ENCODE results near the gene YIPF4. TPM values are rescaled to one million over a fixed set of nuclear protein-coding genes. Genes with fewer than 3 reads are reported as not detected.

YIPF4 gene
- total RNA-seq, 1 donor from 2014 or later: 10.6 TPM

- no peaks in the 10 kb centered on the region for H3K9me3 ChIP-seq
- no peak for DNase-seq (ENCODE audit: extremely low spot score in 2 of 2)
- H3K36me3 ChIP-seq: no peaks in the 10 kb centered on the region
- H3K4me1 ChIP-seq: no peaks in the 10 kb centered on the region
- H3K27ac ChIP-seq: no peak overlapping the region
- intact Hi-C loops (cut with DNase I): no loop called here
- TF ChIP-seq POLR2A (IDR thresholded peaks at IDR 0.05) (no peak), POLR2AphosphoS5 (IDR thresholded peaks at IDR 0.05; ENCODE audit: insufficient read depth in 1 of 2, low read depth in 1 of 2) (no peak)
- TF ChIP-seq, protein P1, sequence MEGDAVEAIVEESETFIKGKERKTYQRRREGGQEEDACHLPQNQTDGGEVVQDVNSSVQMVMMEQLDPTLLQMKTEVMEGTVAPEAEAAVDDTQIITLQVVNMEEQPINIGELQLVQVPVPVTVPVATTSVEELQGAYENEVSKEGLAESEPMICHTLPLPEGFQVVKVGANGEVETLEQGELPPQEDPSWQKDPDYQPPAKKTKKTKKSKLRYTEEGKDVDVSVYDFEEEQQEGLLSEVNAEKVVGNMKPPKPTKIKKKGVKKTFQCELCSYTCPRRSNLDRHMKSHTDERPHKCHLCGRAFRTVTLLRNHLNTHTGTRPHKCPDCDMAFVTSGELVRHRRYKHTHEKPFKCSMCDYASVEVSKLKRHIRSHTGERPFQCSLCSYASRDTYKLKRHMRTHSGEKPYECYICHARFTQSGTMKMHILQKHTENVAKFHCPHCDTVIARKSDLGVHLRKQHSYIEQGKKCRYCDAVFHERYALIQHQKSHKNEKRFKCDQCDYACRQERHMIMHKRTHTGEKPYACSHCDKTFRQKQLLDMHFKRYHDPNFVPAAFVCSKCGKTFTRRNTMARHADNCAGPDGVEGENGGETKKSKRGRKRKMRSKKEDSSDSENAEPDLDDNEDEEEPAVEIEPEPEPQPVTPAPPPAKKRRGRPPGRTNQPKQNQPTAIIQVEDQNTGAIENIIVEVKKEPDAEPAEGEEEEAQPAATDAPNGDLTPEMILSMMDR (IDR thresholded peaks at IDR 0.05): no peak
- no peak overlapping the region for H3K4me3 ChIP-seq
- H3K27me3 ChIP-seq: no peaks in the 10 kb centered on the region
Measured at GRCh38 chr2:32249731-32250236, 27.9 kb upstream of the YIPF4 start.

GRCh38 chr2:32250290-32250689 lies 27.4 kb upstream of the YIPF4 start:
- no peaks in the 10 kb centered on the region for H3K4me1 ChIP-seq
- no peaks in the 10 kb centered on the region for H3K36me3 ChIP-seq
- H3K27me3 ChIP-seq: no peaks in the 10 kb centered on the region
- TF ChIP-seq POLR2AphosphoS5 (IDR thresholded peaks at IDR 0.05; ENCODE audit: insufficient read depth in 1 of 2, low read depth in 1 of 2) (no peak), POLR2A (IDR thresholded peaks at IDR 0.05) (no peak)
- TF ChIP-seq, protein P1 (IDR thresholded peaks at IDR 0.05): no peak
- no peak overlapping the region for H3K27ac ChIP-seq
- H3K9me3 ChIP-seq: no peaks in the 10 kb centered on the region
- intact Hi-C loops (cut with DNase I): no loop called here
- DNase-seq (ENCODE audit: extremely low spot score in 2 of 2): no peak
- no peak overlapping the region for H3K4me3 ChIP-seq

- H3K36me3 ChIP-seq: no peaks in the 10 kb centered on the region
- no peak overlapping the region for H3K27ac ChIP-seq
- H3K27me3 ChIP-seq: no peaks in the 10 kb centered on the region
- H3K4me1 ChIP-seq: no peaks in the 10 kb centered on the region
- no peaks in the 10 kb centered on the region for H3K9me3 ChIP-seq
- intact Hi-C loops (cut with DNase I): no loop called here
- no peak overlapping the region for H3K4me3 ChIP-seq
- no peak for TF ChIP-seq POLR2AphosphoS5 (IDR thresholded peaks at IDR 0.05; ENCODE audit: insufficient read depth in 1 of 2, low read depth in 1 of 2)
- TF ChIP-seq POLR2A (IDR thresholded peaks at IDR 0.05): no peak
- TF ChIP-seq, protein P1 (IDR thresholded peaks at IDR 0.05): no peak
- no peak for DNase-seq (ENCODE audit: extremely low spot score in 2 of 2)
Measured at GRCh38 chr2:32258242-32258641, 19.5 kb upstream of the YIPF4 start.

- no peaks in the 10 kb centered on the region for H3K9me3 ChIP-seq
- H3K27me3 ChIP-seq: no peaks in the 10 kb centered on the region
- intact Hi-C loops (cut with DNase I): no loop called here
- no peak for DNase-seq (ENCODE audit: extremely low spot score in 2 of 2)
- no peak overlapping the region for H3K27ac ChIP-seq
- no peaks in the 10 kb centered on the region for H3K4me1 ChIP-seq
- TF ChIP-seq POLR2AphosphoS5 (IDR thresholded peaks at IDR 0.05; ENCODE audit: insufficient read depth in 1 of 2, low read depth in 1 of 2) (no peak), POLR2A (IDR thresholded peaks at IDR 0.05) (no peak)
- TF ChIP-seq, protein P1 (IDR thresholded peaks at IDR 0.05): no peak
- no peaks in the 10 kb centered on the region for H3K36me3 ChIP-seq
- no peak overlapping the region for H3K4me3 ChIP-seq
Measured at GRCh38 chr2:32260376-32260775, 17.3 kb upstream of the YIPF4 start.

- TF ChIP-seq POLR2A (IDR thresholded peaks at IDR 0.05) (no peak), POLR2AphosphoS5 (IDR thresholded peaks at IDR 0.05; ENCODE audit: insufficient read depth in 1 of 2, low read depth in 1 of 2) (no peak)
- TF ChIP-seq, protein P1 (IDR thresholded peaks at IDR 0.05): no peak
- no peak for DNase-seq (ENCODE audit: extremely low spot score in 2 of 2)
- no peaks in the 10 kb centered on the region for H3K27me3 ChIP-seq
- H3K9me3 ChIP-seq: no peaks in the 10 kb centered on the region
- H3K4me3 ChIP-seq: no peak overlapping the region
- no peak overlapping the region for H3K27ac ChIP-seq
- H3K36me3 ChIP-seq: no peaks in the 10 kb centered on the region
- intact Hi-C loops (cut with DNase I): no loop called here
- no peaks in the 10 kb centered on the region for H3K4me1 ChIP-seq
Measured at GRCh38 chr2:32262105-32262504, 15.6 kb upstream of the YIPF4 start.

All from vagina (tissue), 2 donors.